ENCODE results near the gene ITGB4. TPM values are rescaled to one million over a fixed set of nuclear protein-coding genes. Genes with fewer than 3 reads are reported as not detected.

ITGB4 gene
- total and polyA plus RNA-seq, 2 of the 13 experiments (the other 11 are each of a cell fraction or from before 2014, with no cell fraction given), result 6.9 to 14.5 TPM

DNA sequence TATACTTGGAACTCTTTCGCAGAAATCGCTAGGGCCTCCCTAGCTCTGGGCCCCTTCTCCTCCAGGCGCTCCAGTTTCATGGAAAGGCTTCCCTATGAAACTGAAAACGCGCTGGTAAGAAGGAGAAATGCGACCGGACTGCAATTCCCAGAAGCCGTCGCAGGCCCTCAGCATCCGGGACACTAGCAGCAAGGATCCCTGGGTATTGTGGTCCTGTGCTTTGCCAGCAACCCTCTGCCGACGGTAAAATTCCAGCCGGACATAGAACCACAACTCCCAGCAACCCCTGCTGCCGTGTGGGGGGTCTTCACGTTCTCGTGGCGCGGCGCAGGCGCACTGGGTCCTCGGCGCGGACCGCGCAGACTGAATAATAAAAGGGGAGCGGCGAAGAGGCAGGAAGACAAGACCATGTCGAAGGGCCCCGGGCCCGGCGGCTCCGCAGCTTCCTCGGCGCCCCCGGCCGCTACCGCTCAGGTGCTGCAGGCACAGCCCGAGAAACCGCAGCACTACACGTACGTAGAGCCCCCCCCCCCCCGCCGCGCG is 63.3 kb downstream of the ITGB4 start, which contains the start of gene UNK (continued):
- TF ChIP-seq ZNF256 (CRISPR knock-in tag; conservative IDR thresholded peaks at IDR 0.05), result no peak; the same call in 1 of the 2 replicates
- peak; percentile 55; the same call in 1 of the 2 replicates for TF ChIP-seq POLR2AphosphoS2 (IDR thresholded peaks at IDR 0.05; ENCODE audit: low read depth, low read length)
- peak; percentile 88; the same call in 1 of the 2 replicates for TF ChIP-seq HOXA3 (CRISPR knock-in tag; IDR thresholded peaks at IDR 0.05)

GRCh38 chr17:75785016-75785890 is 64.0 kb downstream of the ITGB4 start:
- in situ Hi-C loops (cut with HindIII; ENCODE audit: extremely low pct_ligation_motif_present, low pct_unique_long_range_greater_than_20kb), result no loop called here
- Histone ChIP-seq H3K79me2 (ENCODE audit: insufficient read depth, low read length) (peaks cover 48% of the 10 kb centered on the region), H3K27me3 (ENCODE audit: control insufficient read depth in 1 of 2, insufficient read depth in 2 of 2, low read length in 2 of 2) (no peaks in the 10 kb centered on the region; a peak in 1 of 5 replicates), H3K27ac (ENCODE audit: extremely low read length, insufficient read depth, low read length) (peak overlapping the region; percentile 93), H3K9ac (ENCODE audit: insufficient read depth, low read depth, low read length) (peak overlapping the region; percentile 94), H2AFZ (ENCODE audit: low read length) (no peak overlapping the region), H3K4me1 (ENCODE audit: insufficient read depth, low read length) (peaks cover 61% of the 10 kb centered on the region), H3K4me2 (ENCODE audit: low read depth, low read length) (peak overlapping the region; percentile 87), H3K9me3 (ENCODE audit: low read length) (no peaks in the 10 kb centered on the region), H3K4me3 (replicated peaks in 1 of 3; ENCODE audit: insufficient read depth in 1 of 3, low read depth in 2 of 3, low read length in 3 of 3) (peak overlapping the region; percentile 57 to 82 (median 81)), H4K20me1 (ENCODE audit: insufficient read depth, low read length) (no peaks in the 10 kb centered on the region), H3K36me3 (replicated peaks in 1 of 2; ENCODE audit: control insufficient read depth in 1 of 2, insufficient read depth in 2 of 2, low read length in 2 of 2) (peaks cover 0 to 3% of the 10 kb centered on the region in 2 experiments; a peak in 1 of 5 replicates)
- BruUV-seq (replicated peaks), result TSS peak; percentile 72
- intact Hi-C loops (cut with micrococcal nuclease; ENCODE audit: unreplicated experiment), result no loop called here
- POLR2A ChIA-PET, result interaction anchor here (1.0 to 6.5 kb wide), 15 partner anchors 11 to 91 kb away, joined by 3 to 46 read pairs (median 9); partner anchors contain the start of genes GALK1, TRIM47, UNC13D and WBP2
- no peak for FAIRE-seq
- peak; percentile 87 for DNase-seq (ENCODE audit: low spot score)
- peak; percentile 79 for ATAC-seq
- WGBS (ENCODE audit: low lambda C conversion rate), result 3% methylated on average over 28 of the region's 43 CpGs
- CTCF ChIA-PET (ENCODE audit: low intra/inter-chr PET ratio, low total read pairs), result no interaction called here
- TF ChIP-seq SOX6 (IDR thresholded peaks at IDR 0.05) (no peak), SOX6 (CRISPR knock-in tag; IDR thresholded peaks at IDR 0.05) (0 out of 2 replicates have a peak, but pooled peaks have one; percentile 23), NR0B2 (CRISPR knock-in tag; IDR thresholded peaks at IDR 0.05) (peak; percentile 93), CHD2 (IDR thresholded peaks at IDR 0.05; ENCODE audit: low read depth, low read length) (no peak), RFX1 (IDR thresholded peaks at IDR 0.05) (no peak), FIP1L1 (IDR thresholded peaks at IDR 0.05; ENCODE audit: borderline replicate concordance, insufficient read depth, low read depth, low read length) (no peak), ZNF766 (CRISPR knock-in tag; IDR thresholded peaks at IDR 0.05; ENCODE audit: borderline replicate concordance) (peak; percentile 83), KDM4B (CRISPR knock-in tag; IDR thresholded peaks at IDR 0.05) (no peak), ZBTB42 (CRISPR knock-in tag; IDR thresholded peaks at IDR 0.05) (no peak), NCOR1 (IDR thresholded peaks at IDR 0.05; ENCODE audit: borderline replicate concordance, low read length) (0 out of 2 replicates have a peak, but pooled peaks have one; percentile 50), NR2C2 (CRISPR knock-in tag; IDR thresholded peaks at IDR 0.05; ENCODE audit: borderline replicate concordance) (no peak; the same call in 1 of the 2 replicates), GATAD2A (CRISPR knock-in tag; IDR thresholded peaks at IDR 0.05) (no peak), ZNF792 (CRISPR knock-in tag; IDR thresholded peaks at IDR 0.05) (peak; percentile 69; the same call in 1 of the 2 replicates), BRCA1 (CRISPR knock-in tag; IDR thresholded peaks at IDR 0.05) (no peak)
- TF ChIP-seq, protein P1, sequence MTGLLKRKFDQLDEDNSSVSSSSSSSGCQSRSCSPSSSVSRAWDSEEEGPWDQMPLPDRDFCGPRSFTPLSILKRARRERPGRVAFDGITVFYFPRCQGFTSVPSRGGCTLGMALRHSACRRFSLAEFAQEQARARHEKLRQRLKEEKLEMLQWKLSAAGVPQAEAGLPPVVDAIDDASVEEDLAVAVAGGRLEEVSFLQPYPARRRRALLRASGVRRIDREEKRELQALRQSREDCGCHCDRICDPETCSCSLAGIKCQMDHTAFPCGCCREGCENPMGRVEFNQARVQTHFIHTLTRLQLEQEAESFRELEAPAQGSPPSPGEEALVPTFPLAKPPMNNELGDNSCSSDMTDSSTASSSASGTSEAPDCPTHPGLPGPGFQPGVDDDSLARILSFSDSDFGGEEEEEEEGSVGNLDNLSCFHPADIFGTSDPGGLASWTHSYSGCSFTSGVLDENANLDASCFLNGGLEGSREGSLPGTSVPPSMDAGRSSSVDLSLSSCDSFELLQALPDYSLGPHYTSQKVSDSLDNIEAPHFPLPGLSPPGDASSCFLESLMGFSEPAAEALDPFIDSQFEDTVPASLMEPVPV (CRISPR knock-in tag; IDR thresholded peaks at IDR 0.05), result peak; percentile 79
- TF ChIP-seq, protein P2, sequence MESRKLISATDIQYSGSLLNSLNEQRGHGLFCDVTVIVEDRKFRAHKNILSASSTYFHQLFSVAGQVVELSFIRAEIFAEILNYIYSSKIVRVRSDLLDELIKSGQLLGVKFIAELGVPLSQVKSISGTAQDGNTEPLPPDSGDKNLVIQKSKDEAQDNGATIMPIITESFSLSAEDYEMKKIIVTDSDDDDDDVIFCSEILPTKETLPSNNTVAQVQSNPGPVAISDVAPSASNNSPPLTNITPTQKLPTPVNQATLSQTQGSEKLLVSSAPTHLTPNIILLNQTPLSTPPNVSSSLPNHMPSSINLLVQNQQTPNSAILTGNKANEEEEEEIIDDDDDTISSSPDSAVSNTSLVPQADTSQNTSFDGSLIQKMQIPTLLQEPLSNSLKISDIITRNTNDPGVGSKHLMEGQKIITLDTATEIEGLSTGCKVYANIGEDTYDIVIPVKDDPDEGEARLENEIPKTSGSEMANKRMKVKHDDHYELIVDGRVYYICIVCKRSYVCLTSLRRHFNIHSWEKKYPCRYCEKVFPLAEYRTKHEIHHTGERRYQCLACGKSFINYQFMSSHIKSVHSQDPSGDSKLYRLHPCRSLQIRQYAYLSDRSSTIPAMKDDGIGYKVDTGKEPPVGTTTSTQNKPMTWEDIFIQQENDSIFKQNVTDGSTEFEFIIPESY (CRISPR knock-in tag; IDR thresholded peaks at IDR 0.05), result no peak
